Esophagus muscularis mucosa (tissue), 3 donors: ENCODE measurements around the gene GABRB2.

ENCODE experiments used
- POLR2A ChIP-seq: fragments of 450-650 bp; IDR thresholded peaks from one replicate; pipeline ENCODE4 v1.6.1; 2017; ENCODE audit warnings: antibody characterized with exemption, moderate library complexity, mild to moderate bottlenecking, low read depth
- TF ChIP-seq, protein P1 (sequence below), 3 experiments: fragments of 200-600 bp in 2 of 3; fragments of 450-650 bp in 1 of 3; sonication (generic) in 2 of 3; IDR thresholded peaks; one replicate each; pipeline ENCODE4 v1.5.1; 2017 to 2019; ENCODE audit warnings: antibody characterized with exemption in 3 of 3, mild to moderate bottlenecking in 2 of 3, moderate library complexity in 1 of 3

DNA sequence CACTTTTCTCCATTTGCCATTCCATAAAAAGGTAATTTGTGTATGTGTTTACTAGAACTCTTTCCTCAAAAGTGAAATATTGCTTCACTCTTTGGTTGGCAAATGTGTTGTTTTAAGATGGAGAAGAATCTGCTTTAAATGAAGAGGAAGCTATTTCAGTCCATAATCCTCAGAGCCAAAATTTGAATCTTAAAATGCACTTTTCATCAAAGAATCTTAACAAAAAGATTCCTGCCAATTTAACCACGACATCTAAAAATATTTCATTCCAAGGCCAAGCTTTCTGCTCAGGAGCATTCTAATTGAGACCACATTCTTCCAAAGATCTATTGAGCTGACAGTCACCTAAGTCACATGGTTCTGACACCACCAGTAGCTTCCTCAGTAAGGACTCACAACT, 7.5 kb downstream of the GABRB2 start:
- TF ChIP-seq, protein P1, sequence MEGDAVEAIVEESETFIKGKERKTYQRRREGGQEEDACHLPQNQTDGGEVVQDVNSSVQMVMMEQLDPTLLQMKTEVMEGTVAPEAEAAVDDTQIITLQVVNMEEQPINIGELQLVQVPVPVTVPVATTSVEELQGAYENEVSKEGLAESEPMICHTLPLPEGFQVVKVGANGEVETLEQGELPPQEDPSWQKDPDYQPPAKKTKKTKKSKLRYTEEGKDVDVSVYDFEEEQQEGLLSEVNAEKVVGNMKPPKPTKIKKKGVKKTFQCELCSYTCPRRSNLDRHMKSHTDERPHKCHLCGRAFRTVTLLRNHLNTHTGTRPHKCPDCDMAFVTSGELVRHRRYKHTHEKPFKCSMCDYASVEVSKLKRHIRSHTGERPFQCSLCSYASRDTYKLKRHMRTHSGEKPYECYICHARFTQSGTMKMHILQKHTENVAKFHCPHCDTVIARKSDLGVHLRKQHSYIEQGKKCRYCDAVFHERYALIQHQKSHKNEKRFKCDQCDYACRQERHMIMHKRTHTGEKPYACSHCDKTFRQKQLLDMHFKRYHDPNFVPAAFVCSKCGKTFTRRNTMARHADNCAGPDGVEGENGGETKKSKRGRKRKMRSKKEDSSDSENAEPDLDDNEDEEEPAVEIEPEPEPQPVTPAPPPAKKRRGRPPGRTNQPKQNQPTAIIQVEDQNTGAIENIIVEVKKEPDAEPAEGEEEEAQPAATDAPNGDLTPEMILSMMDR (IDR thresholded peaks at IDR 0.05): no peak
- no peak for TF ChIP-seq POLR2A
